Anterior cingulate cortex (tissue), 58 donors: ENCODE data around the gene LY86.
A peak's percentile ranks its signal among the peaks of the same experiment; 100 is the strongest.

ENCODE experiments used
- DNase-seq, 58 donors: peaks; one replicate each; lab custom pipeline; 2025; lab: John Stamatoyannopoulos, UW

LY86 gene

GRCh38 chr6:6676910-6677441, 88.5 kb downstream of the LY86 start:
- peak in 53 of 58 donors; percentile 16 to 86 (median 54) for DNase-seq

- no peak for DNase-seq
These were observed 89.7 kb downstream of the LY86 start for GRCh38 chr6:6678185-6678671.

- no peak for DNase-seq
These were observed 90.3 kb downstream of the LY86 start for GRCh38 chr6:6678811-6679210.

- DNase-seq, result no peak
These were observed 91.1 kb downstream of the LY86 start for GRCh38 chr6:6679633-6680032.

- DNase-seq, result no peak
These were observed 92.0 kb downstream of the LY86 start for GRCh38 chr6:6680526-6680925.

GRCh38 chr6:6681075-6681849, 92.7 kb downstream of the LY86 start:
- no peak for DNase-seq

GRCh38 chr6:6682225-6682624, 93.7 kb downstream of the LY86 start:
- no peak for DNase-seq

GRCh38 chr6:6683969-6684833, 95.7 kb downstream of the LY86 start:
- DNase-seq, result no peak

GRCh38 chr6:6685249-6686040, 96.9 kb downstream of the LY86 start:
- no peak for DNase-seq

- DNase-seq, result no peak
These were observed 97.7 kb downstream of the LY86 start for GRCh38 chr6:6686176-6686575.

- DNase-seq, result peak in 20 of 58 donors; percentile 10 to 70 (median 34)
These were observed 98.5 kb downstream of the LY86 start for GRCh38 chr6:6686748-6687601.

- no peak for DNase-seq
These were observed 99.8 kb downstream of the LY86 start for GRCh38 chr6:6688283-6688682.

- no peak for DNase-seq
These were observed 100.4 kb downstream of the LY86 start for GRCh38 chr6:6688951-6689350.

- peak in 1 of 58 donors; percentile 28 for DNase-seq
These were observed 101.1 kb downstream of the LY86 start for GRCh38 chr6:6689400-6690143.

GRCh38 chr6:6690144-6690483, 101.6 kb downstream of the LY86 start:
- DNase-seq, result no peak

- no peak for DNase-seq
These were observed 105.9 kb downstream of the LY86 start for GRCh38 chr6:6694368-6694780.

GRCh38 chr6:6694825-6695624, 106.5 kb downstream of the LY86 start:
- peak in 12 of 58 donors; percentile 10 to 46 (median 20) for DNase-seq
